ENCODE data around the gene TUBB6. TPM values are rescaled to one million over a fixed set of nuclear protein-coding genes. Genes with fewer than 3 reads are reported as not detected.
A peak's percentile ranks its signal among the peaks of the same experiment; 100 is the strongest.

Gene TUBB6
- total and polyA plus RNA-seq, 2 experiments from 2014 or later = 148 to 329 TPM

- Histone ChIP-seq H4K20me1 (replicated peaks; ENCODE audit: insufficient read depth) (peaks cover 46% of the 10 kb centered on the region), H3F3A (replicated peaks; ENCODE audit: low read depth) (0 out of 2 replicates have a peak, but pooled peaks cover 16% of the 10 kb centered on the region), H3K4me2 (peak overlapping the region; percentile 2; the same call in 1 of the 2 replicates), H3K36me3 (ENCODE audit: insufficient read depth) (no peaks in the 10 kb centered on the region), H2AFZ (no peak overlapping the region), H3K4me3 (peak overlapping the region; percentile 95; the same call in 1 of the 2 replicates), H3K9me2 (ENCODE audit: insufficient read depth) (no peaks in the 10 kb centered on the region), H3K79me2 (replicated peaks; ENCODE audit: insufficient read depth) (peaks cover 72% of the 10 kb centered on the region), H3K27me3 (ENCODE audit: insufficient read depth) (no peaks in the 10 kb centered on the region), H3K4me1 (ENCODE audit: insufficient read depth) (peaks cover 30% of the 10 kb centered on the region), H3K27ac (ENCODE audit: low read depth) (no peak overlapping the region)
- H3K36me3 Mint-ChIP-seq (ENCODE audit: low read depth) = peaks cover 16% of the 10 kb centered on the region
- H3K27me3 Mint-ChIP-seq (ENCODE audit: insufficient read depth, low read depth, poor library complexity) = peaks cover 8% of the 10 kb centered on the region
- ATAC-seq (no peak), DNase-seq (ENCODE audit: low spot score) (no peak)
- no peak overlapping the region for H3K27ac Mint-ChIP-seq
- TF ChIP-seq EZH2 (IDR thresholded peaks at IDR 0.05; ENCODE audit: low read depth, unreplicated experiment) (no peak), ETS1 (IDR thresholded peaks at IDR 0.05) (no peak), REST (IDR thresholded peaks at IDR 0.05; ENCODE audit: unreplicated experiment) (no peak), ZNF114 (CRISPR knock-in tag; IDR thresholded peaks at IDR 0.05) (no peak), NANOG (IDR thresholded peaks at IDR 0.05; ENCODE audit: borderline replicate concordance) (no peak), EZH2phosphoT487 (IDR thresholded peaks at IDR 0.05; ENCODE audit: unreplicated experiment) (no peak), CREB1 (CRISPR knock-in tag; IDR thresholded peaks at IDR 0.05; ENCODE audit: low read depth) (no peak), STAT1 (IDR thresholded peaks at IDR 0.05; ENCODE audit: unreplicated experiment) (no peak), POLR2AphosphoS5 (IDR thresholded peaks at IDR 0.05; ENCODE audit: low read depth) (no peak)
- TF ChIP-seq, protein P1, sequence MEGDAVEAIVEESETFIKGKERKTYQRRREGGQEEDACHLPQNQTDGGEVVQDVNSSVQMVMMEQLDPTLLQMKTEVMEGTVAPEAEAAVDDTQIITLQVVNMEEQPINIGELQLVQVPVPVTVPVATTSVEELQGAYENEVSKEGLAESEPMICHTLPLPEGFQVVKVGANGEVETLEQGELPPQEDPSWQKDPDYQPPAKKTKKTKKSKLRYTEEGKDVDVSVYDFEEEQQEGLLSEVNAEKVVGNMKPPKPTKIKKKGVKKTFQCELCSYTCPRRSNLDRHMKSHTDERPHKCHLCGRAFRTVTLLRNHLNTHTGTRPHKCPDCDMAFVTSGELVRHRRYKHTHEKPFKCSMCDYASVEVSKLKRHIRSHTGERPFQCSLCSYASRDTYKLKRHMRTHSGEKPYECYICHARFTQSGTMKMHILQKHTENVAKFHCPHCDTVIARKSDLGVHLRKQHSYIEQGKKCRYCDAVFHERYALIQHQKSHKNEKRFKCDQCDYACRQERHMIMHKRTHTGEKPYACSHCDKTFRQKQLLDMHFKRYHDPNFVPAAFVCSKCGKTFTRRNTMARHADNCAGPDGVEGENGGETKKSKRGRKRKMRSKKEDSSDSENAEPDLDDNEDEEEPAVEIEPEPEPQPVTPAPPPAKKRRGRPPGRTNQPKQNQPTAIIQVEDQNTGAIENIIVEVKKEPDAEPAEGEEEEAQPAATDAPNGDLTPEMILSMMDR (conservative IDR thresholded peaks at IDR 0.05; ENCODE audit: low read depth in 2 of 2) = no peak
- H3K4me1 Mint-ChIP-seq = peaks cover 30% of the 10 kb centered on the region
- H3K9me3 Mint-ChIP-seq = no peaks in the 10 kb centered on the region
- H3K4me3 Mint-ChIP-seq = peak overlapping the region; percentile 24; the same call in 1 of the 3 replicates
These were observed 66.4 kb downstream of the TUBB6 start for GRCh38 chr18:12374401-12374800.

Small RNAs within 50 kb of the gene (small RNA-seq; reads per million reads assigned to genes)
- not detected for gene RNU6-170P (ENCODE audit: low replicate concordance)

Other genes starting within 250 kb of the TUBB6 start
- gene ANKRD62, start 214.4 kb upstream of the TUBB6 start, total RNA-seq (2014; rRNA removed; shearing (Covaris generic)) = not detected in 2 replicates
- not detected in 2 replicates for gene ANKRD62, start 214.4 kb upstream of the TUBB6 start, polyA plus RNA-seq (2016; fragmentation: Nextera tagmentation; extraction: Ambion mirVana)
- not detected in 2 replicates for gene CIDEA, start 53.9 kb upstream of the TUBB6 start, total RNA-seq (2014; rRNA removed; shearing (Covaris generic))
- gene CIDEA, start 53.9 kb upstream of the TUBB6 start, polyA plus RNA-seq (2016; fragmentation: Nextera tagmentation; extraction: Ambion mirVana) = 0.45 TPM in 1 of 2 replicates, not detected in the other
- 94.9 and 105 TPM in 2 replicates for gene AFG3L2, start 69.0 kb downstream of the TUBB6 start, total RNA-seq (2014; rRNA removed; shearing (Covaris generic))
- 47.5 and 50.3 TPM in 2 replicates for gene AFG3L2, start 69.0 kb downstream of the TUBB6 start, polyA plus RNA-seq (2016; fragmentation: Nextera tagmentation; extraction: Ambion mirVana)
- gene PRELID3A, start 99.7 kb downstream of the TUBB6 start, total RNA-seq (2014; rRNA removed; shearing (Covaris generic)) = 13.0 and 15.8 TPM in 2 replicates
- 6.5 and 7.0 TPM in 2 replicates for gene PRELID3A, start 99.7 kb downstream of the TUBB6 start, polyA plus RNA-seq (2016; fragmentation: Nextera tagmentation; extraction: Ambion mirVana)